Measurements from ENCODE around the gene TRIM63. TPM values are rescaled to one million over a fixed set of nuclear protein-coding genes. Genes with fewer than 3 reads are reported as not detected.
"Not testable (repeated sequence)": the region's sequence is repeated elsewhere in the genome, so short reads cannot be mapped to it uniquely, and the experiment has no call there.

Gene TRIM63
- 30.3 TPM for total RNA-seq

- Histone ChIP-seq H3K9me3 (ENCODE audit: control insufficient read depth in 3 of 3, low read length in 3 of 3) (no peaks in the 10 kb centered on the region), H3K4me1 (ENCODE audit: control insufficient read depth in 3 of 3, insufficient read depth in 3 of 3, low read length in 3 of 3) (peaks cover 24 to 47% (median 24%) of the 10 kb centered on the region in 3 donors), H3K4me3 (ENCODE audit: low read length in 3 of 3) (peak within 1 kb of the TSS; percentile 89 to 99 (median 96)), H3K27me3 (ENCODE audit: control insufficient read depth in 3 of 3, insufficient read depth in 3 of 3, low read length in 3 of 3) (peaks cover 0 to 3% (median 0%) of the 10 kb centered on the region in 3 donors), H3K36me3 (ENCODE audit: control insufficient read depth in 3 of 3, insufficient read depth in 3 of 3, low read length in 3 of 3) (peaks cover 15 to 30% (median 26%) of the 10 kb centered on the region in 3 donors), H3K9ac (ENCODE audit: low read depth in 1 of 3, low read length in 3 of 3) (peak within 1 kb of the TSS; percentile 89 to 100 (median 96)), H3K27ac (ENCODE audit: low read depth, low read length) (peak within 1 kb of the TSS; percentile 90)
Measured at GRCh38 chr1:26067432-26067911, at the start of gene TRIM63. TRIM63 (minus strand) TSS chr1:26067630; CDS start chr1:26067494, 136 bp downstream.

- Histone ChIP-seq H3K36me3 (ENCODE audit: control insufficient read depth in 3 of 3, insufficient read depth in 3 of 3, low read length in 3 of 3) (peaks cover 5 to 26% (median 12%) of the 10 kb centered on the region in 3 donors), H3K9me3 (ENCODE audit: control insufficient read depth in 3 of 3, low read length in 3 of 3) (no peaks in the 10 kb centered on the region), H3K9ac (ENCODE audit: low read depth in 1 of 3, low read length in 3 of 3) (peak overlapping the region; percentile 74 to 82 (median 79)), H3K4me1 (ENCODE audit: control insufficient read depth in 3 of 3, insufficient read depth in 3 of 3, low read length in 3 of 3) (peaks cover 27 to 48% (median 27%) of the 10 kb centered on the region in 3 donors), H3K4me3 (ENCODE audit: low read length in 3 of 3) (peak overlapping the region; percentile 51 to 64 (median 59)), H3K27ac (ENCODE audit: low read depth, low read length) (peak overlapping the region; percentile 92), H3K27me3 (ENCODE audit: control insufficient read depth in 3 of 3, insufficient read depth in 3 of 3, low read length in 3 of 3) (no peaks in the 10 kb centered on the region)
Measured at GRCh38 chr1:26114165-26114927, 46.9 kb upstream of the TRIM63 start.

GRCh38 chr1:26112407-26112775, 45.0 kb upstream of the TRIM63 start:
- Histone ChIP-seq H3K36me3 (ENCODE audit: control insufficient read depth in 3 of 3, insufficient read depth in 3 of 3, low read length in 3 of 3) (peaks cover 0 to 10% (median 0%) of the 10 kb centered on the region in 3 donors), H3K27ac (ENCODE audit: low read depth, low read length) (peak overlapping the region; percentile 92), H3K27me3 (ENCODE audit: control insufficient read depth in 3 of 3, insufficient read depth in 3 of 3, low read length in 3 of 3) (no peaks in the 10 kb centered on the region), H3K9ac (ENCODE audit: low read depth in 1 of 3, low read length in 3 of 3) (peak overlapping the region; percentile 93 to 99 (median 94)), H3K4me1 (ENCODE audit: control insufficient read depth in 3 of 3, insufficient read depth in 3 of 3, low read length in 3 of 3) (peaks cover 27 to 42% (median 27%) of the 10 kb centered on the region in 3 donors), H3K4me3 (ENCODE audit: low read length in 3 of 3) (peak overlapping the region; percentile 95 to 99 (median 96)), H3K9me3 (ENCODE audit: control insufficient read depth in 3 of 3, low read length in 3 of 3) (no peaks in the 10 kb centered on the region)

GRCh38 chr1:26111530-26112406, 44.3 kb upstream of the TRIM63 start, which contains the start of gene PDIK1L:
PDIK1L (plus strand) TSS chr1:26111824; CDS start chr1:26114309, 2,485 bp downstream.
- Histone ChIP-seq H3K9me3 (ENCODE audit: control insufficient read depth in 3 of 3, low read length in 3 of 3) (no peaks in the 10 kb centered on the region), H3K36me3 (ENCODE audit: control insufficient read depth in 3 of 3, insufficient read depth in 3 of 3, low read length in 3 of 3) (peaks cover 0 to 8% (median 0%) of the 10 kb centered on the region in 3 donors), H3K4me3 (ENCODE audit: low read length in 3 of 3) (peak within 1 kb of the TSS; percentile 95 to 99 (median 96)), H3K27ac (ENCODE audit: low read depth, low read length) (peak within 1 kb of the TSS; percentile 92), H3K27me3 (ENCODE audit: control insufficient read depth in 3 of 3, insufficient read depth in 3 of 3, low read length in 3 of 3) (no peaks in the 10 kb centered on the region), H3K9ac (ENCODE audit: low read depth in 1 of 3, low read length in 3 of 3) (peak within 1 kb of the TSS; percentile 93 to 99 (median 94)), H3K4me1 (ENCODE audit: control insufficient read depth in 3 of 3, insufficient read depth in 3 of 3, low read length in 3 of 3) (peaks cover 27 to 42% (median 27%) of the 10 kb centered on the region in 3 donors)

- H3K9me3 ChIP-seq (ENCODE audit: control insufficient read depth in 3 of 3, low read length in 3 of 3): no peaks in the 10 kb centered on the region
- peak overlapping the region; percentile 59 to 91 (median 91) for H3K9ac ChIP-seq (ENCODE audit: low read depth in 1 of 3, low read length in 3 of 3)
- H3K4me1 ChIP-seq (ENCODE audit: control insufficient read depth in 3 of 3, insufficient read depth in 3 of 3, low read length in 3 of 3): peaks cover 26 to 38% (median 27%) of the 10 kb centered on the region in 3 donors
- peak overlapping the region; percentile 75 to 99 (median 96) for H3K4me3 ChIP-seq (ENCODE audit: low read length in 3 of 3)
- no peaks in the 10 kb centered on the region for H3K27me3 ChIP-seq (ENCODE audit: control insufficient read depth in 3 of 3, insufficient read depth in 3 of 3, low read length in 3 of 3)
- H3K27ac ChIP-seq (ENCODE audit: low read depth, low read length): peak overlapping the region; percentile 86
- H3K36me3 ChIP-seq (ENCODE audit: control insufficient read depth in 3 of 3, insufficient read depth in 3 of 3, low read length in 3 of 3): peaks cover 0 to 4% (median 0%) of the 10 kb centered on the region in 3 donors
Measured at GRCh38 chr1:26110731-26111529, 43.5 kb upstream of the TRIM63 start.

- Histone ChIP-seq H3K4me3 (ENCODE audit: low read length in 3 of 3) (peak overlapping the region in 1 of 3 donors; percentile 5), H3K9me3 (ENCODE audit: control insufficient read depth in 3 of 3, low read length in 3 of 3) (no peaks in the 10 kb centered on the region), H3K9ac (ENCODE audit: low read depth in 1 of 3, low read length in 3 of 3) (peak overlapping the region in 1 of 3 donors; percentile 34), H3K27me3 (ENCODE audit: control insufficient read depth in 3 of 3, insufficient read depth in 3 of 3, low read length in 3 of 3) (no peaks in the 10 kb centered on the region), H3K27ac (ENCODE audit: low read depth, low read length) (no peak overlapping the region), H3K36me3 (ENCODE audit: control insufficient read depth in 3 of 3, insufficient read depth in 3 of 3, low read length in 3 of 3) (no peaks in the 10 kb centered on the region), H3K4me1 (ENCODE audit: control insufficient read depth in 3 of 3, insufficient read depth in 3 of 3, low read length in 3 of 3) (peaks cover 27 to 33% (median 27%) of the 10 kb centered on the region in 3 donors)
Measured at GRCh38 chr1:26109229-26110164, 42.1 kb upstream of the TRIM63 start.

- not testable (repeated sequence) for H3K27ac ChIP-seq (ENCODE audit: low read depth, low read length); H3K4me3 ChIP-seq (ENCODE audit: low read length in 3 of 3); H3K27me3 ChIP-seq (ENCODE audit: control insufficient read depth in 3 of 3, insufficient read depth in 3 of 3, low read length in 3 of 3); H3K9me3 ChIP-seq (ENCODE audit: control insufficient read depth in 3 of 3, low read length in 3 of 3); H3K36me3 ChIP-seq (ENCODE audit: control insufficient read depth in 3 of 3, insufficient read depth in 3 of 3, low read length in 3 of 3)
- peaks cover 3 to 10% (median 7%) of the 10 kb centered on the region in 3 donors for H3K4me1 ChIP-seq (ENCODE audit: control insufficient read depth in 3 of 3, insufficient read depth in 3 of 3, low read length in 3 of 3)
- peak overlapping the region in 1 of 3 donors; percentile 20 for H3K9ac ChIP-seq (ENCODE audit: low read depth in 1 of 3, low read length in 3 of 3)
Measured at GRCh38 chr1:26105226-26105548, 37.8 kb upstream of the TRIM63 start.

- Histone ChIP-seq H3K9ac (ENCODE audit: low read depth in 1 of 3, low read length in 3 of 3) (no peak overlapping the region), H3K4me1 (ENCODE audit: control insufficient read depth in 3 of 3, insufficient read depth in 3 of 3, low read length in 3 of 3) (peaks cover 0 to 7% (median 5%) of the 10 kb centered on the region in 3 donors), H3K4me3 (ENCODE audit: low read length in 3 of 3) (no peak overlapping the region)
Measured at GRCh38 chr1:26102526-26102925, 35.1 kb upstream of the TRIM63 start.

More at GRCh38 chr1:26102526-26102925, 35.1 kb upstream of the TRIM63 start:
- H3K27me3 ChIP-seq (ENCODE audit: control insufficient read depth in 3 of 3, insufficient read depth in 3 of 3, low read length in 3 of 3): no peaks in the 10 kb centered on the region
- no peak overlapping the region for H3K27ac ChIP-seq (ENCODE audit: low read depth, low read length)
- H3K36me3 ChIP-seq (ENCODE audit: control insufficient read depth in 3 of 3, insufficient read depth in 3 of 3, low read length in 3 of 3): no peaks in the 10 kb centered on the region
- H3K9me3 ChIP-seq (ENCODE audit: control insufficient read depth in 3 of 3, low read length in 3 of 3): no peaks in the 10 kb centered on the region
